IPS-15b (cell line): ENCODE measurements around the gene MS4A10.
"Not testable (repeated sequence)": the region's sequence is repeated elsewhere in the genome, so short reads cannot be mapped to it uniquely, and the experiment has no call there.

ENCODE experiments used
- H3K27me3 ChIP-seq: one replicate; pipeline ENCODE4 v1.6.1; 2013; ENCODE audit warnings: low read length; ENCODE audit not compliant: control insufficient read depth, insufficient read depth
- H3K36me3 ChIP-seq: one replicate; pipeline ENCODE4 v1.6.1; 2013; ENCODE audit warnings: low read length; ENCODE audit not compliant: control insufficient read depth, insufficient read depth
- H3K4me1 ChIP-seq: one replicate; pipeline ENCODE4 v1.6.1; 2013; ENCODE audit warnings: mild to moderate bottlenecking, low read length; ENCODE audit not compliant: control insufficient read depth, insufficient read depth
- H3K4me3 ChIP-seq: one replicate; pipeline ENCODE4 v1.5.1; 2013; ENCODE audit warnings: low read depth, low read length
- H3K9ac ChIP-seq: one replicate; pipeline ENCODE4 v1.6.1; 2013; ENCODE audit warnings: low read depth, mild to moderate bottlenecking, low read length
- H3K9me3 ChIP-seq: one replicate; pipeline ENCODE4 v1.6.1; 2013; ENCODE audit warnings: mild to moderate bottlenecking, low read length; ENCODE audit not compliant: control insufficient read depth, insufficient read depth

The MS4A10 gene

DNA sequence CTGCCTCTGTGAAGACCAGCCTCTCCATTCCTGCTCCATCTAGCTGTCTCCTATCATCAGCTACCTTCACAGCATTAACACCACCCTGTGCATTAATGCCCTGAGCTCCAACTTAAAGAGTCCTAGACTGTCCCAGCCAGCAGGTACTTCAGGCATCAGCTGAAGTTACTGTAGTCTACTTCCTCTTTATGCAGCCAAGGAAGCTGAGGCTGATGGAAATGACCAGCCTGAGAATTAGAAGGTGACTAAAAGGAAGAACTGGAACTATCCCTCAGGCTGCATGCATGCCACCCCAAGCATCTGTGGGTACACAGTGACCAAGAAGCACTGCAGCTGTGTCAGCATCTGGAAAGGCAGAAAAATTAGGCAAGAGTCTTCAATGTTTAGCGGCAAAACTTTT, 28.2 kb downstream of the MS4A10 start:
- H3K4me1 ChIP-seq = no peaks in the 10 kb centered on the region
- H3K27me3 ChIP-seq = no peaks in the 10 kb centered on the region
- H3K4me3 ChIP-seq = no peak overlapping the region
- H3K9me3 ChIP-seq = peaks cover 3% of the 10 kb centered on the region
- no peak overlapping the region for H3K9ac ChIP-seq
- no peaks in the 10 kb centered on the region for H3K36me3 ChIP-seq

GRCh38 chr11:60814112-60814511, 29.0 kb downstream of the MS4A10 start:
- Histone ChIP-seq H3K9me3 (peaks cover 3% of the 10 kb centered on the region), H3K4me3 (no peak overlapping the region), H3K36me3 (no peaks in the 10 kb centered on the region), H3K9ac (no peak overlapping the region), H3K27me3 (no peaks in the 10 kb centered on the region), H3K4me1 (no peaks in the 10 kb centered on the region)

DNA sequence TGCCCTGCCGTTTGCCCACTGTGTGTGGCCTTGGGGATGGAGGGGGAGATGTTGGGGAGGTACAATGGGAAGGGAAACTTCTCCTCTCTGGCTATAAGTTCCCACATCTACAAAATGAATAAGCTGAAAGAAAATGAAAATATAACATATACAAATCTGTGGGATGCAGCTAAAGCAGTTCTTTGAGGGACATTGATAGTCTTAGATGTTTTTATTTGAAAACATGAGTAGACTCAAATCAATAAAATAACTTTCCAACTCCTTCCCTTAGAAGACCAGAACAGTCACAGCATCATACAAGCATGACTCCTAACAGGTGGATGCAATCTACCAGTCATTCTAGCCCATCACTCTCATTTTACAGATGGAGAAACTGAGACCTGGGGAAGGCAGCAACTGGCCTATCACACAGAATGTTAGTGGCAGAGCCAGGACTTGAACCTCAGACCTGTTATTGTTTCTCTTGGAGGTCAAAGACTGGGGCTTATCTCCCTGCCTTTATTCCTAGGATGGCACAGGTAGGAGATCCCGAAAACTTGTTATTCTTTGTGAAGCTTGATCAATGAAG, 31.5 kb downstream of the MS4A10 start:
- no peaks in the 10 kb centered on the region for H3K27me3 ChIP-seq
- H3K4me1 ChIP-seq = no peaks in the 10 kb centered on the region
- no peak overlapping the region for H3K9ac ChIP-seq
- no peaks in the 10 kb centered on the region for H3K36me3 ChIP-seq
- no peak overlapping the region for H3K4me3 ChIP-seq
- H3K9me3 ChIP-seq = peaks cover 3% of the 10 kb centered on the region

- Histone ChIP-seq H3K27me3 (no peaks in the 10 kb centered on the region), H3K9me3 (peaks cover 3% of the 10 kb centered on the region), H3K36me3 (no peaks in the 10 kb centered on the region), H3K9ac (no peak overlapping the region), H3K4me3 (no peak overlapping the region), H3K4me1 (no peaks in the 10 kb centered on the region)
Observed at GRCh38 chr11:60818057-60818456, 32.9 kb downstream of the MS4A10 start.

DNA sequence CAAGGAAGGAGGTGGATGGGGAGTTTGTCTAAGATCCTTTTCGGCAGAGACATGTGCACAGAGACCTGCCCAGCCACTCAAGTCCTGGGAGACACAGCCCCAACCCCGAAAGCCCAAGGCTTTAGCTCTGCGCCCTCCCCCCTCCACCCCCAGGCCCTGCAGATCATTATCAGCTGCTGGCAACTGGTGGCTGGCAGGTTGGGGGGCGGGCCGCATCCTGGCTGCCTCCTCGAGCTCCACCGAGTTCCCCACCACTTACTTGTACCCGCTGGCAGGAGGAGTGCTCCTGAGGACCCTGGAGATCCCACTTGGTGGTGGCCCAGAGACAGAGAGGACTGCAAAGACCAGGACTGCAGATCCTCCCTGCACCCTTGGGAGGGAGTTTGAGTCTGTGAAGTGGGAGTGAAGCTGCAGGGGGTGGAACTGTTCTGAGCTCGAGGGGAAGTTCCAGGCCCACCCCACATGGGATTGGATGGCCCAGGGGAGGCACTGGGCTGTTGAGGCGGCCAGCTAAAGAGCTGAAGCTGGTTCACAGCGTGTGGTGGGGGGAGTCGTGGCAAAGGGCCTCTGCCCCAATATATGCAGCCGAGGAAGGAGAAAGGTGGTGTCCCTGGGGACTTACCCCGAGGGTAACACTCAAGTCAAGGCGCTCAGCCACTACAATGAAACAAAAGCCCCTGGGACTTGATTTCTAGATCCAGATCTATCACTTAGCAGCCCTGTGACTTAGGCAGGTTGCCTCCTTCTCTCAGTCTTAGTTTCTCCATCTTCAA, 36.9 kb downstream of the MS4A10 start:
- no peaks in the 10 kb centered on the region for H3K9me3 ChIP-seq
- no peak overlapping the region for H3K4me3 ChIP-seq
- no peaks in the 10 kb centered on the region for H3K4me1 ChIP-seq
- no peaks in the 10 kb centered on the region for H3K27me3 ChIP-seq
- H3K36me3 ChIP-seq = no peaks in the 10 kb centered on the region
- no peak overlapping the region for H3K9ac ChIP-seq

DNA sequence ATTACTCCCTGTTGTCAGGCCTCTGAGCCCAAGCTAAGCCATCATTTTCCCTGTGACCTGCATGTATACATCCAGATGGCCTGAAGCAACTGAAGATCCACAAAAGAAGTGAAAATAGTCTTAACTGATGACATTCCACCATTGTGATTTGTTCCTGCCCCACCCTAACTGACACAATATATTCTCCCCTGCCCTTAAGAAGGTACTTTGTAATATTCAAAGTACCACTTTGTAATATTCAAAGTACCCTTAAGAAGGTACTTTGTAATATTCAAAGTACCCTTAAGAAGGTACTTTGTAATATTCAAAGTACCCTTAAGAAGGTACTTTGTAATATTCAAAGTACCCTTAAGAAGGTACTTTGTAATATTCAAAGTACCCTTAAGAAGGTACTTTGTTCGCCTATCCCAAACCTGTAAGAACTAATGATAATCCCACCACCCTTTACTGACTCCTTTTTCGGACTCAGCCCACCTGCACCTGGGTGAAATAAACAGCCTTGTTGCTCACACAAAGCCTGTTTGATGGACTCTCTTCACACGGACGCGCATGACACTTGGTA, 38.7 kb downstream of the MS4A10 start:
- H3K9me3 ChIP-seq, H3K4me3 ChIP-seq, H3K27me3 ChIP-seq, H3K9ac ChIP-seq, H3K36me3 ChIP-seq, H3K4me1 ChIP-seq: not testable (repeated sequence)

DNA sequence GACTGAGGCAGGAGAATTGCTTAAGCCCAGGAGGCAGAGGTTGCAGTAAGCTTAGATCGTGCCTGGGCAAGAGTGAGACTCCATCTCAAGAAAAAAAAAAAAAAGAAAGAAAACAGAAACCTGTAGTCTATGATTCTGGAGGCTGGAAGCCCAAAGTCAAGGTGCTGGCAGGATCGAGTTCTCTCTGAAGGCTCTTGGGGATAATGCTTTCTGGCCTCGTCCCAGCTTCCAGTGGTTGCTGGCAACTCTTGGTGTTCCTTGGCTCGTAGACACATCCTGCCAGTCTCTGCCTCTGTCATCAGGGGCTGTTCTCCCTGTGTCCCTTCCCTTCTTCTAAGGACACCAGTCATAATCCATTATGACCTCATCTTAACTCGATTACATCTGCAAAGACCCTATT, 40.0 kb downstream of the MS4A10 start:
- no peaks in the 10 kb centered on the region for H3K27me3 ChIP-seq
- H3K36me3 ChIP-seq = no peaks in the 10 kb centered on the region

DNA sequence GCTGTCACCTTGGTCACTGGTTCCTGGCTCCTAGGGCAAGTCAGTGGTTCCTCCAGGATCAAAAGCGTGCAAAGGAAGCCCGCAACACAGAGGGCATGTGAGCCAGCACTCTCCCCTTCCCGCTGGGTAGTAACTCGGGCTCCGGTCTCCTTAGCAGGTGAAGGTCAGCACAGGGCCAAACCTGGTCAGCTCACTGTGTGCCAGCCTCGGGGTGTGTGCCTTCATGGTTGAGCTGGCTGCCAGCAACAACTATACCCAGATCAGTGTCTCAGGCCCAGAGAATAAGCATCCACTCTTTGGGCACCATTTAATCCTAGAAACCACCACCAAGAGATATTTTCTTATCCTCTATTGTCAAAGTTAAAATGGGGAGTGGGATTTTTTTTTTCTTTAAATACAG, 40.7 kb downstream of the MS4A10 start:
- H3K9ac ChIP-seq = no peak overlapping the region
- H3K36me3 ChIP-seq = no peaks in the 10 kb centered on the region

More for the DNA sequence above, 40.0 kb downstream of the MS4A10 start:
- H3K4me3 ChIP-seq = no peak overlapping the region
- H3K4me1 ChIP-seq = no peaks in the 10 kb centered on the region
- no peak overlapping the region for H3K9ac ChIP-seq
- H3K9me3 ChIP-seq = no peaks in the 10 kb centered on the region

GRCh38 chr11:60830478-60831142, 45.5 kb downstream of the MS4A10 start:
- no peaks in the 10 kb centered on the region for H3K27me3 ChIP-seq
- H3K36me3 ChIP-seq = no peaks in the 10 kb centered on the region
- peak overlapping the region; percentile 9 for H3K9ac ChIP-seq
- H3K4me1 ChIP-seq = no peaks in the 10 kb centered on the region
- no peak overlapping the region for H3K4me3 ChIP-seq
- H3K9me3 ChIP-seq = no peaks in the 10 kb centered on the region

More for the DNA sequence above, 40.7 kb downstream of the MS4A10 start:
- H3K4me3 ChIP-seq = no peak overlapping the region
- H3K9me3 ChIP-seq = no peaks in the 10 kb centered on the region
- H3K4me1 ChIP-seq = no peaks in the 10 kb centered on the region
- H3K27me3 ChIP-seq = no peaks in the 10 kb centered on the region

DNA sequence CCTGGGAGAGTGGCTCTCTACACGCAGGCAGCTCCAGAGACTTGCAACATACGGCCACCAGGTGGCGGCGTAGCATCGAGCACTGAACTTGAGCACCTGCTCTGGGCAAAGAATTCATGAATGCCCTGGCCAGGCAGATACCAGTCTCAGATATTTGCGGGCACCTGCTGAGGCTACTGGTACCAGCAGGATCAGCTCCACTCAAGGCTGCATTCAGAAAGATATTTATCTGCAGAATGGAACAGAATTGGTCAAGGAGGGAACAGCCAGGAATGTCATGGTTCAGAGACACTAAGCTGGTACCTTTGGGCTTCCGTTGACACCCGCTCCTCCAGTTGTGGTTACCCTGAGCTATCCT, 46.0 kb downstream of the MS4A10 start:
- Histone ChIP-seq H3K27me3 (no peaks in the 10 kb centered on the region), H3K36me3 (no peaks in the 10 kb centered on the region), H3K4me1 (no peaks in the 10 kb centered on the region), H3K9me3 (no peaks in the 10 kb centered on the region), H3K9ac (peak overlapping the region; percentile 9), H3K4me3 (no peak overlapping the region)

GRCh38 chr11:60831501-60832079, 46.5 kb downstream of the MS4A10 start:
- H3K9ac ChIP-seq = no peak overlapping the region
- no peak overlapping the region for H3K4me3 ChIP-seq
- H3K4me1 ChIP-seq = no peaks in the 10 kb centered on the region
- no peaks in the 10 kb centered on the region for H3K36me3 ChIP-seq
- H3K27me3 ChIP-seq = no peaks in the 10 kb centered on the region
- H3K9me3 ChIP-seq = no peaks in the 10 kb centered on the region
